Hematopoietic multipotent progenitor cell treated with erythropoietin and hydrocortisone succinate and interleukin-3 and kit ligand, for 17 days (in vitro differentiated cells): ENCODE results near the gene IGLL1.
A peak's percentile ranks its signal among the peaks of the same experiment; 100 is the strongest.
"Not testable (repeated sequence)": the region's sequence is repeated elsewhere in the genome, so short reads cannot be mapped to it uniquely, and the experiment has no call there.

Experiments
- DNase-seq: peaks from one replicate; pipeline ENCODE4 v3.0.0-alpha.2; 2015; ENCODE audit warnings: low spot score

Gene IGLL1

DNA sequence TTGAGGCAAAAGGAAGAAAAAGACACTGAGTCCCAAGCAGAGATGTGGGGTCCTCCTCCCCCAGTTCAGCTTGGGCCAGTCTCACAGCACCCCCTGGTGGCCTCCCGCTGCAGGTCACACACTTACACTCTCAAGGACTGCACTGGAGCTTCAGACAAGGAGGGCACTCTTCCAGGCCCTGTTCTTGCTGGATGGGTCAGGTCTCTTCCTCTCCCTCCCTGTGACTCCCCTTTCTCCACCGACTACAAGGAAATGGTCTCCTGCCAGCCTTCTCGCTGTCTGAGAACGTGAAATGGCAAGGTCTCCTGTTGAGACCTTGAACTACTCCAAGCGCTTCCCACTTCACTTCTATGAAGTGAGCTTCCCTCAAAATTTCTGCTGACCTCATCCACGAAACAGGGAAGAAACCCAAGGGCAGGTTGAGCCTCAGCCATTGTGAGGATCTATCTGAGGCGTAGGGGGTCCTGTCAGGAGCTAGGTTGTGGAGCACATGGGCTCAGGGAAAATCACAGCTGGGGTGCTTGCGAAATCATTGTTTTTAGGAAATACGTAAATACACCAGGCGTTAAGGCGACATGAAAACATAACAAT lies 11.2 kb upstream of the IGLL1 start:
- DNase-seq, result peak; percentile 56

DNA sequence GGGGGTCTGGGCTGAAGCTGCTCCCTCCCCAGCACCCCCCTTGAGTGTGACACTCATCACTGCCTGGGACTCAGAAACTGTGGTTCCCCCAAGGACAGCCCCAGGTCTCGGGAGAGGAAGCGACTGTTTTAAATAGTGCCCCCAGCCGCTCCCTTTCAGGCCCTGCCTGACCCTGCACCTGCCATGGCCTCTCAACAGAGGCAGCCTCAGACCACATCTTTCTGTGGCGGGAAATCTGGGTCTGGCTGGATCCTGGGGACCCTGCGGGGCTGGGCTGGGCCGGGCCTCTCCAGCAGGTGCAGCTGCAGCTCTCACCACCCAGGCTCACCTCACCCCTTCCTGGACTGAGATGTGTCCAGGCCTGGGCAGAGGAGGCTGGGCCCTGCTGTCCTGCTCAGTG lies 3.7 kb upstream of the IGLL1 start:
- DNase-seq, result no peak

DNA sequence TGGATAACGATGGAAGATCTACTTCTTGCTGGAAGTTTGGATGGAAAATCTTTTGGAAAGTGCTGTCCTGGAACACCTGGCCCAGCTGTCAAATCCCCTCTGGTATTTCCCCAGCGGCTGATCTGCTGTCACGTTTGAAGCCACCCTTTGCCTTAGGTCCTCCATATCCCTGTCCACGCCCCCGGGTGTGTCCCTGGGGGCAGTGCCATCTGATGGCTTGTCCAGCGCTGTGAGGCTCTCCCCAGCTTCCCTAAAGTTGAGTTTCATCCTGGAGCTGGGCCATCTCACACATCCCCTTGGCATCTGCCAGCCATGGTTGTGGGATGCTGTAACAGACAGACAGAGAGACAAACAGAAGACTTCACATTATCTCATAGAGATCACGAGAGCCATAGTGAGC lies 3.1 kb upstream of the IGLL1 start:
- DNase-seq, result no peak

DNA sequence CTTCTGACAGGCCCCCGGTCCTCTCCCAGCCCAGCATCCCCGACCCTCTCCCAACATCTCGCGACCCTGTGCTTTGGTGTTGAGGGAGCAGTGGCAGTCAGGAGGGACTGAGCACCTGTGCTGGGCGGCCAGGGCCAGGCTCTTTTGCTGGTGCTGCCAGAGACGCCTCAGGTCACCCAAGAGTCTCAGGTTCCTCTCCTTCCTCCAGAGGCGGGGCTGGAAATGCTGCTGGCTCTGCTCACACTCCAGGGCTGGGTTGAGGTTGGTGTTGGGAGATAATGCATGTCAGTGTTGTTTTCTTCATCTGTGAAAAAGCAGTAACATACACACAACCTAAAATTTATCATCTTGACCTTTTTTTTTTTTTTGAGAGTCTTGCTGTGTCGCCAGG lies 1.2 kb upstream of the IGLL1 start:
- peak; percentile 50 for DNase-seq

DNA sequence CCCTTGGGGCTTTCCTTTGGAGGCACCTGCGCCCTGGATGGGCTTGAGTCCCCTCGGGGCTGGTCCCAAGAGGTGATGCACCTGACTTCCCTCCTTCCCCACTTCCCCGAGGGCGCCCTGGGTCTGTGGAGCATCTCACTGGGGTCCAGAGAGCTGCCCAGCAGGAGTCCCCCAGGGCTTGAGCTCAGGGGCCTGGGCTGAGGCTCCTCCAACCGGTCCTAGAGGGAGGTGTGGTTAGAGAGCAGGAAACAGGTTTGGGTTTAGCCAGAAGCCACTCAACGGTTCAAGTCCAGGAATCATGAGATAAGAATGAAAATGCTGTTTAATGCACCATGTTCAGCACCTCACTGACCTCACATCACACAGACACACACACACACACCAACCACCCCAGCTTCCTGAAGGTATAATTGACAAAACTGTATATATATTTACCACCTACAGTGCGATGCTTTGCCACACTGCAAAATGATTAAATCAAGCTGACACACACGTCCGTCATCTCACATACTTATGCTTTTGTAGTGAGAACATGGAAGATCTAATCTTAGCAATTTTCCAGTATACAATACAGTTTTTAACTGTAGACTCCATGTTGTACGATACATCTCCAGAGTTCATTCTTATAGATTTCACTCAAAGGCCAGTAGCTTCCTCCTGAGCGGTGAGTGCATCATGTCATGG lies 628 bp upstream of the IGLL1 start:
- DNase-seq, result peak; percentile 21

DNA sequence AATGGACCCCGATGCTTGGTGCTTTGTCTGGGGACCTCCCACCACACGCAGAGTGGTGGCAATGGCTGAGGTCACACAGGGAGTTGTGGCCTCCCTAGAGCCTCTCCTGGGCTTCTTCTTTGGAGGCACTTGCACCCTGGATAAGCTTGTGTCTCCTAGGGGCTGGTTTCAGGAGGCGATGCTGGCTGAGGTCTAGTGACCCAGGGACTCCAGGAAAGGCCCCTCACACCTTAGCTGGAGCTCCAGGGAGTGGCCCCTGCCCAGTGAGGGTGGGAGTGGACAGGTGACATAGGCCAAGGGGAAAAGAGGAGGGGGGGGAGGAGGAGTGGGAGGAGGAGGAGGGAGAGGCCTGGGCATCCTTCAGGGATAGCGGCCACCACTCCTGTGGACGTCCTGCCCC lies 810 bp downstream of the IGLL1 start:
- no peak for DNase-seq

DNA sequence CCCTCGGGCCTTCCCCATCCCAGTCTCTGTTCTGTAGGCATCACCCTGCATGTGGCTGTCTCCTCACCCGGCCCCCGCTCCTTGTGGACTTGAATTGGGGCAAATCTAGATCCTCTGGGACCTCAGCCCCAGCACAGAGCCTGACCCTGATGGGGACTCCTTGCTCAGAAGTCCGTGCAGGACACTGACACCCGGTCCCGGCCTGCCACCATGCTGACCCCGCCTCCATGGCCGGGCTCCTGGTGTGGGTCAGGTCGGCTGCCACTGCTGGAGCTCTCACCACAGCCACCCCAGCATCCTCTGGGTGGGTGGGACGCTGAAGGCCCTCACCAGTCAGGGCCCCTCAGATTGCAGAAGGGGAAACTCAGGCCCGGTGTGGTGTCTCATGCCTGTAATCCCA lies 1.8 kb downstream of the IGLL1 start:
- DNase-seq, result no peak

DNA sequence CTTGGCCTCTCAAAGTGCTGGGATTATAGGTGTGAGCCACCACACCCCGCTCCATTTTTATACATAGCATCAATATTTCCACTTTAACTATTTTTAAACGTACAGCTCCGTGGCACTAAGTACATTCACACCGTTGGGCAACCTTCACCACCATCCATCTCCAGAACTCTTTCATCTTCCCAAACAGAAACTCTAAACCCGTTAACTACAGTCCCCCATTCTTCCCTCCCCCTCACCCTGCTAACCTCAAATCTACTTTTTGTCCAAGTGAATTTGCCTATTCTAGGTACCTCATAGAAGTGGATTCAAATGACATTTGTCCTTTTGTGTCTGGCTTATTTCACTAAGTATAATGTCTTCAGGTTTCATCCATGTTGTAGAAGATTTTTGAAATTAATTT lies 3.4 kb downstream of the IGLL1 start:
- no peak for DNase-seq

DNA sequence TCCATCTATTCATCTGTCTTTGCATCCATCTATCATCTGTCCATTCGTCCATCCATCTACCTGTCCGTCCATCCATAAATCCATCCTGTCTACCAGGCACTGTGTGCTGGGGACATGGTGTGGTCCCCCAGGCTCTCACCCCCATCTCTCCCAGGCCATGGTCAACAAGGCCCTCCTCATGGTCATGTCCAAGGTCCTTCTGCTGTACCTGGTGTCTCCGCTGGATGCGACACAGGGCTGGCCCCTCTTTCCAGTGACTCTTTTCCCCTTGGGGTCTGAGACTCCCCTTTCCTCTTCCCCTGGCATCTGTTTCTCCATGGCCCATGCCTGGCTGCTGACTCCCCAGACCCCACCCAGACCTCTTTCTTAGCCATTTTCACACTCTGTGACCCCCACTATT lies 4.5 kb downstream of the IGLL1 start:
- DNase-seq, result no peak

DNA sequence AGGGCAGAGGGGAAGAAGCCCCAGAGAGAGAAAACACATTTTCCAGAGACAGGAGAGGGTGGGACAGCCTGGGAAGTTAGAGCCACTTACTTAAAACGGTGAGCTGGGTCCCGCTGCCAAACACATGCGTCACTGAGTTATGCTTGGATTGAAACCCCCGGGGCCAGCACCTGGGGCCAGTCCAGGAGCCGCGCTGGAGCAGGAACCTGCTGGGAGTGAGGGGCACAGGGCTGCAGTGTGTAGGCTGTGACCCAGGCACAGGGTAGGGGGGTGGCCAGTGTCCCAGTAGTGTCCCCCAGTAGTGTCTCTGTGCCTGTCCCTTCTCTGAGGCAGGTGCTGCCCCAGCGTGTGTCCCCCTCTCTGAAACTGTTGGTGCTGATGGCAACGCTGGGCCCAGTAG lies 5.2 kb downstream of the IGLL1 start:
- DNase-seq, result no peak

DNA sequence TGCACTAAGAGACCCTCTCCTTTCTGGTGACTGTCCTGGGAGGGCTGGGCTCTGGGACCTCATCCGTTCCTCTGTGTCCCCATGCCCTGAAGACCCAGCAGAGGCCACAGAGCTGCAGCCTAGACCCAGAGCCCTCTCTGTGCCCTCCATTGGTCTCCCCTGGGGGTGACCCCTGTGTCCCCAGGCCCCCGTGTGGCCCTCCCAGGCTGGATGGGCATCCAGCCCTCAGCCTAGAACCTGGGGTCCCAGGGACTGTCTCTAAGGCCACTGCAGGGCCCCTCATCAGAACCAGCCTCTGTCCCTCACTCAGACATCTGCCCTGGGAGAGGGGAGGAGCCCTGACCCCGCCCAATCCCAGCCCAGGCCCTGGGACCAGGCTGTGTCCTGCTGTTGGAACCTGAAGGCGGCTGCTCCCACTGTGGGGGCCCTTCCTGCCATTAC lies 5.7 kb downstream of the IGLL1 start:
- DNase-seq, result no peak

DNA sequence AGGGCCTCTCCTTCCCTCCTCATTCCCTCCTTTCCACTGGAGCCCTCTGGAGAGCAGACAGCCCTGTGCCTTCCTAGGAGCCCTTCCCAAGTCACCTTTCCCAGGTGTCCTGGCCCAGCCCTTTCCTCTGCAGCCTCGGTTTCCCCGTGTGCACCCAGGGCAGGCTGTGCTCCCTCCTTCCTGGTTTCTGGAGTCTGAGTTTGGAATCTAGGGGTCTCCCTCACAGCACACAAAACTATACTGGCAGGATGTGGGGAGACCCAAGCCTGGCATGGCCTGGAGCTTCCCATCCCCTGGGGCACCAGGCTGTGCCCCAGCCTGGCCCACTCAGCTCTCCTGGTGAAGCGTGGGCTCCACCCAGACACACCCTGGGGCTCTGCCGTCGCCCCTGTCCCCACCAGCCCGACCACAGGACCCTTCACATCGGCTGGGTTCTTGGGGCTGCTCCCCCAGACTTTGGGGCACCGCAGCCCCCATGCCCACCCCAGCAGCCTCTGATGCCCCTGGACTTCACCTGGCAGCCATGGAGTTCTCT lies 6.3 kb downstream of the IGLL1 start:
- DNase-seq, result not testable (repeated sequence)

DNA sequence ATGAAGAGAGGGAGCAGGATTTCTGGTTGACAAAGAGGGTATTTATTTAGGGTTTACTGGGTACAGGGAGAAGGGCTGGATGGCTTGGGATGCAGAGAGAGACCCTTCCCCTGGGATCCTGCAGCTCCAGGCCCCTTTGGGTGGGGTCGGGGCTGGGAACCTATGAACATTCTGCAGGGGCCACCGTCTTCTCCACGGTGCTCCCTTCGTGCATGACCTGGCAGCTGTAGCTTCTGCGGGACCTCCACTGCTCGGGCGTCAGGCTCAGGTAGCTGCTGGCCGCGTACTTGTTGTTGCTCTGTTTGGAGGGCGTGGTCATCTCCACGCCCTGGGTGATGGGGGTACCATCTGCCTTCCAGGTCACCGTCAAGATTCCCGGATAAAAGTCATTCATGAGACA lies 7.0 kb downstream of the IGLL1 start:
- not testable (repeated sequence) for DNase-seq

DNA sequence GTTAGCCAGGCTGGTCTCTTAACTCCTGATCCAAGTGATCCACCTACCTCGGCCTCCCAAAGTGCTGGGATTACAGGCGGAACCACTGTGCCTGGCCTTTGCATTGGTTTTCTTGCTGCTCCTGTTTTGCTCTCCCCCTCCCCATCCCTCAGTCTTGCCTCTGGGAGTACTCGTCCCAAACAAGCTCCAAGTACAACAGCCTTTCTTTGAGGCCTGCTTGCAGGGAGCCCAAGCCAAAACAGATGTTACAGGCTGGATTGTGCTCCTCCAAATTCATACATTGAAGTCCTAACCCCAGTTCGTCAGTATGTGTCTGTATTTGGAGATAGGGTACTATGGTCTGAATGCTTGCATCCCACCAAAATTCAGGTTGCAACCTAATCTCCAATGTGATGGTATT lies 8.6 kb downstream of the IGLL1 start:
- DNase-seq, result no peak

DNA sequence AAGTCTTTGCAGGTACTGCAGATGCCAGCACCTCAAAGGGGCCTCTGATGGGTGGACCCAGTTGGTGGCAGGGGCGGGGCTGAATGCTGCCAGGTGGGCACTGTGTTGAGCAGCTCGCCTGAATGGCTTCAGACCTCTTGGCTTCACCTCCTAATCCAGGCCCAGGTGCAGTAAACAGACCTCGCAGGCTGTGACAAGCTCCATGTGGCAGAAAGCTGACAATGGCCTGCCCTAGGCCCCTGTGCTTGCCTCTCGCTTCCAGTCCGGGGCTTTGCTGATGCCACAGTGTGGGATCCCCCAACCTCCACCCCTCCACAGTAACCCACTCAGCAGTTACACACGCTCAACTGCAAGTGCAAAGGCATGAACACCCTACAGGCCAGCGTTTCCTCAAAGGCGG lies 9.4 kb downstream of the IGLL1 start:
- DNase-seq, result no peak

DNA sequence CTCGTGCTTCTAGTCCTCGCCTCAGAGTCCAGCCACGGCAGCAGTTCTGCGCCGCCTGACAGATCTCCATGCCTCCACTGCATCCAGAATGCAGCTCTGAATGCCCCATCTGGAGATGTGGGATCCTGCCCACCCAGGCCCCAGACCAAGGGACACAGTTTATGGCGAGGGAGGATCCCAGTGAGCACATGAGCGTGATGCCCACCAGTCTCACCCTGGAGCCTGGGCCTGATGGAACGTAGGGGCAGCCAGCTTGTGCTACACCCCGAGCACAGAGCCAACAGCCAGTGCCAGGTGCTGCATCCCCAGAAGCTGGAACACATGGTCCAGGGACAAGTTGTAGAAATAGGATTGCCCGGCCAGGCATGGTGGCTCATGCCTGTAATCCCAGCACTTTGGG lies 10.4 kb downstream of the IGLL1 start:
- DNase-seq, result no peak

DNA sequence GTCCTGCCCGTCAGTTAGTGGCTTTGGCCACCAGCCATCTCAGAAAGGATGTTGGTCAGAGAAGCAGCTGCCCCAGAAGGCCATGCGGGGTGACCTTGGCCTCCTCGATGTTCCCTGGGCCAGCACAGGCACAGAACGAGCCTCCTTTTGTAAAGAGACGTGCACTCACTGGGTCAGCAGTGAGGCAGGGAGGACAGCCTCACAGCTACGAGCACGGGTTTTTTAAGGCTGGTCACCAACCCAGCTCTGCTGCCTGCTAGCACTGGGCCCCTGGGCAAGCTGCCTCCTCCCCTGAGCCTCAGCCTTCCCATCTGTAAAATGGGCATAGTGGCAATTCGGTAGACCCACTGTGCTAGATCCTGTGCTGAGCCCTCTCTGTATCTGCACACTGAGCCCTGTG lies 10.8 kb downstream of the IGLL1 start:
- no peak for DNase-seq

DNA sequence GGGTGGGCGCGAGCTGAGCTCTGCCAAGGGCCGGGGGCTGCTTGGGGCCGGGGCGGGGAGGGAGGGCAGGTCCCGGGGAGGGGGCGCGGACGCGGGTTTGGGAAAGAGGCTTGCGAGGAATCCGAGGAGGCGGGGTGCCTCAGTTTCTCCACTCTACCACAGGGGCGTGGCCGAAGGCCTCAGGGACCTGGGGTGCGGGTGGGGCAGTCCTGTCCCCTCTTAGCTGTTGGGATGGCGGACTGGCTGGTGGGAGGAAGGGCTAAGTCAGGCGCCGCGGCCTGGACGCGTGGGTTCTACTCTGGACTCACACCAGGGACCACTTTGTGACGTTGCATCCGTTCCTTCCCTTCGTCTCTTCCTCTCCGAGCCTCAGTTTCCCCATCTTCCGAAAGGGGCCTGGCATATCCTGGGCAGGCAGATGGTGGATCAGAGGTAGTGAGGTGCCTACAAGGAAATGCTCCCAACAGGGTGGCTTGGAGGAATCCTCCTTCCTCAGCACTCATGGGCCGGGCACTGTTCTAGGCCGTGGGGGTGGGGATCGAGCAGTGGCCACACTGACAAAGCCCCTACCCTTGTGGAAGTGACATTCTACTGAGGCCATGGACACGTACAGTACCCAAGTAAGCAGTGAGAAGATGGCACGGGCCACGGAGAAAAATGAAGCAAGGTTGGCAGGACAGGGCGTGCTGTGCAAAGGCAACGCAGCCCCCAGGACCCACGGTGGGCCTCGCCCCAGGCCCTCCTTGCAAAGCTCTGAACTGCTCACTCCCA lies 13.2 kb downstream of the IGLL1 start:
- DNase-seq, result no peak

DNA sequence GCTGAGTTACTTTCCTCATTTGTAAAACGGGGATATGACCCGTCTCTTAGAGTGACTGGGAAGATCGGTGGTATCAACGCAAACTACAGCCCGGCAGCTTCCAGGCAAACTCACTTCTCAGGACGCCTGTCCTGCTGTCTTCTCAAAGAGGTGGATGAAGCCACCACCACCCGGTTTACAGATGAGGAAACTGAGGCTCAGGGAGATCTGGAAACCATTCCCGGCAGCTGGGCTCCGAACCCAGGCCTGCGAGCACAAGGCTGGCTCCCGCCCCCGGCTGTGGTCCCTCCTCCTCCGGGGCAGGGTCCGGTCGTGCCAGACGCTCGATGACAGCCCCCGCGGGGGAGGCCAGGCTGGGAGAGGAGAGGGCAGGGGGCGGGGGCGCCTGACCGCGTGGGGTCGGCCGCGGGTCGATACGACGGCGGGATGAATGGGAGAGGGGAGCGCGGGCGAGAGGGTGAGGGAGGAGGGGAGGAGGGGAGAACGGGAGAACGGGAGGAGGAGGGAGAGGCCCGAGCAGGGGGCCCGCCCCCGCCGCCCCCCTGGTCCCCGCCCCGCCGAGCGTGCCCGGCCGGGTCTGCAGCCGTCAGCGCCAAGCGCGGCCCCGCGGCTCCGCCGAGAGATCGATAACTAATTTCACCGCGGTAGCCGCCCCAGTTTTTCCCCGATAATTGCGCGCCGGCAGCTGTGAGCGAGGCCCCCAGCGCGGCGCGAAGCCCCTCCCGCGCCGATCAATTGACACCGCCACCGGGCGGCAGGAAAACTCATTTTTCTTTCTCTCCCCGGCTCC lies 14.0 kb downstream of the IGLL1 start:
- no peak for DNase-seq

DNA sequence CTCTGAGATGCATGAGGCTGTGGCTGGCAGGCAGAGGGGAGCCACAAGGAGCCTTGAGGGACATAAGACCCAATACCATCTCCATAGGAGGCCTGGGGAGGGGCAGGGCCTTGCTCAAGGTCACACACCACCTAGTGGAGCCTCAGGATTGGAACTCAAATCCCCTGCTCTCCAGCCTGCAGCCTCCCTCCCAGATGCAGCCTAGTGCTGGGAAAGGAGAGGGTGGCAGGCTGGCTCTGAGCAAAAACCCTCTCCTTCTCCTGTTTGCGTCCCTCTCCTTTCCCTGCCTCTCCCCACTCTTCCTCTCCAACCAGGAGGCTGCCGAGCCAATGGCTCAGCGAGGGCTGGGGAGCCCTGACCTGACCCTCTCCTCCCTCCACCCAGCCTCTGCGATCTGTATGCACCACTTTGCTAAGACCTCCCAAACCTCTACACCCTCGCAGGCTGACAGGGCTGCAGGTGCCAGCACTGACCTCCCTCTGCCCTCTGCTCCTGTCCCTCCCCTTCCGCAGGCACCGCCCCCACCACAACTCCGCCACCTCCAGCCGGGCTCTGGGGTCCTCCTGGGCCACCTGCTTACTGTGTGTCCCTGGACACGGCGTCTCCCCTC lies 14.7 kb downstream of the IGLL1 start:
- DNase-seq, result no peak

DNA sequence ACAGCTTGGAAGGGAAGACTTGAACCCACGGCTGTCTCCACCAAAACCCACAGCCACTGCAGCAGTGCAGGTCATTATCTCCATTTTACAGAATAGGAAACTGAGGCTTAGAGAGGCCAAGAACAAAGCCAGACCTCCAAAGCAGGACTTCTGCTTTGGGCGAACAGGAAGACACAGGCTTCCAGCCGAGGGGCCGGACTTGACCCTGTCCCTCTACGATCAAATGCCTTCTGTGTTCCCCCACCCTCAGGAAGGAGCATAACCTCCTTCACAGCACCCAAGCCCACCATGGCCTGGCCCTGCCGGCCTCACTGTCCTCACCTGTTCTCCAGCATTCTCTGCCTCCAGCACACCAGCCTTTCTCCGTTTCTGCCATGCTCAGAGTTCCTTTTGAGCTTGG lies 15.8 kb downstream of the IGLL1 start:
- DNase-seq, result no peak

DNA sequence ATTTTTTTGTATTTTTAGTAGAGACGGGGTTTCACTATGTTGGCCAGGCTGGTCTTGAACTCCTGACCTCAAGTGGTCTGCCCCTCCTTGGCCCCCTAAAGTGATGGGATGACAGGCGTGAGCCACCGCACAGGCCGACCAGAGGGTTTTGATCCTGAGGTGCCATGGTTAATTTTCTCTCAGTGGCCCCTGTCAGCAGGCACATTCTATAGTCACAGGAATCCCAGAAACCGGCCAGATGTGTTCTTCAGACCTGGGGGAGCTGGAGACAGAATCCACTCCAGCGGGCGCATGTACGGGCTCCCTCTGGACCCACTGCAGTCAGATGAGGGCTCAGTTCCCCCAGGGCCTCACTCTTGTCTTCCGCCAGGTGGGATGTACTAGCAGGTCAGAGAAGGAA lies 17.0 kb downstream of the IGLL1 start:
- DNase-seq, result no peak
